NCI-H1417 treated with DMSO at 0.1 percent for 48 hours (cell line): Measurements from ENCODE around the gene PARD3B.

Source experiments
- DNase-seq: peaks from one replicate; lab custom pipeline; 2025; lab: John Stamatoyannopoulos, UW

PARD3B gene

GRCh38 chr2:204754898-204755297 lies 209.6 kb downstream of the PARD3B start:
- no peak for DNase-seq

DNA sequence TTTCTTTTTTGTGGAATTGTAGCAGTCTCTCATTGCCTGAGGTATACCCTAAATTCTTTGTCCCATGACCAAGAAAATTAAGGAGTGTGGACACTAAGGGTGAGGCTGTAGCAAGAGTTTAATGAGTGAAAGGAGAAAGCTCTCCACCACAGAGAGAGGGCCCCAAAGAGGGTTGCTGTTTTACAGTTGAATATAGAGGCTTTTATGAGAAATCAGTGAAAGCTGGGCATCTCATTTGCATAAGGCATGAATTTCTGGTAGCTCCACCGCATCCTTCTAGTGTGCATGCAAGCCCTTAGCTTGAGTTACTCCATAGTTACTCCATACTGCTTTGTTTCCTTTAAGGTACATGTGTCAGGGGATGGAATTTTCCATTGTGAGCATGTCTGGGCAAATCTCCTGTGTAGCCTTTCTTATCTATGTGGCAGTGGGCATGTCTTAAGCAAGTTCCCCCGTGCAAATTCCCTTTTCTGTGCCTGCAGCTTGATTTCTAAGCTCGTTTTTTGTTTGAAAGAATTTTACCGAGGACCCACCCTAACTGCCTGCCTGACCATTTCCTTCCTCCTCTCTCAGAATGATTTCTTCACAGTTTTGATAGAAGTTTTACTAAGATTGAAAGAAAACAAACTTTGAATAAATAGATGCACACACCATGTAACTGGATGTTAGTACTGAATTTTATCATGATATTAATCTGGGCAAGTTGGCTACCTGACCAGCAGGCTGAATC lies 218.9 kb downstream of the PARD3B start:
- DNase-seq: no peak

DNA sequence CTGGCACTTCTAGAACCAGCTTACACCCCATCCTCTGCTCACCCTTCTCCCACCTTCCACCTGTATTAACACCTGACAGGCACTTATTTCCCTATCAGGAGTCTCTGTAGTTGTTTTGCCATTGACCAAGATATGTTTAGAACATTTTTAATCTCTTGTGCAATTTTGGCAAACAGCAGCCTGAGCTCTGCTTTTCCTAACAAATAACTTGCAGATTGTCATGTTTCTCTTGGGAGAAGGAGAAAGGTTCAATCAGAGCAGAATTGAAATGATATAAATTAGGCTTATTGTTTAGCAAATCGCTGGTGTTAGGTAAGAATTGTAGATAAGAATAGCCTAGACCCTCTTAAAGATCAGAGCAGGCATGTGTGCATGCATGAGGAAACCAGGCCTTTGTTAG lies 225.5 kb downstream of the PARD3B start:
- no peak for DNase-seq

DNA sequence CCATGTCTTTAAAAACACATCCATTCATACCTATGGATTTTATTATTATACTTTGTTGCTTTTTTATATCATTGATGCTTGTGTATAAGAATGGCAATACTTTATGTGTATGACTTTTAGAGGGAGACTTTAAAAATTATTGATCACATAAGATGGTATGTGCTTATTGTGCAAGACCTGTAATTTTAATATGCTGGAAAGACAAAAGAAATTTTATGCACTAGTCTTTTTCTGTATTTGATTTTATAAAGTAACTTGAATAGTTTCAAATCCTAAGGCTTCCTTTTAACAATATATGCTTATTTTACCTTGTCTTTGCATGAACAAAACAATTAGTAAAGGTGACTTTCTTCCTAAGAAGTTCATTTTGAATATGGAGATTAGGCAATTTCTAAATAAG lies 226.4 kb downstream of the PARD3B start:
- no peak for DNase-seq

DNA sequence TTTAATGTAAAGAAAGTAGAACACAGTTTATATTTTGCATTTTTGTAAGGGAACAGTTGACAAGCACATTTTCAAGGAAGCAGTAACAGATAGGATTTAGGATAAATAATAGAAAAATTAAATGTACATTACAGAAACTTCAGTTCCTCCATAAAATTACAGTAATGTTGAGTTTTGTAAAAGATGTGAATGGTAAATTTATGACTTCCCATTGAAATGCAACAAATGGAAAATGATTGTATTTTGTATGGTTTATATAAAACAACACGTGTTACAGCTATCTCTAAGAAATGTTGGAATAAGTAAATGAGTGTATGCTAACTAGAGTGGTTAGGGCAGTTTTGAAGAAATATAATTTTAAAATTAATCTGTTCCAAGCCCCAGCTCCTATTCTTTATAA lies 227.3 kb downstream of the PARD3B start:
- DNase-seq: no peak

DNA sequence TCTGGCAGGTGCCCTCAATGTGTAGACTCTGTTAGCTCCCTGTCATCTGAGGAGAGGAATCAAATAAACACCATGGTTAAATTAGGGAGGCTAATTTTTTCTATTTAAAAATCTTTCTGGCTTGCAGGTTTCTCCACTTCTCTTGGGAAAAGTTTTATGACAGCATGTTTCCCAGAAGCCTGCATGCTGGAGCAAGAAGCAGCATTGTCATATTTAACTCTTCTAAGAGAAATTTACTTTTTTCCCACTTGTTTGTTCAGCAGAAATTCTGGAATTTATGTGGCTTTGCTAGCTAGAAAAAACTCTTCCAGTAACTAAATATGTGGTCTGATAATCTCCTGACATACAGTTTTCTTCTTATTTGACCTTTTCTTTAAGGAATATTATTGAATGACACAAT lies 230.5 kb downstream of the PARD3B start:
- no peak for DNase-seq

DNA sequence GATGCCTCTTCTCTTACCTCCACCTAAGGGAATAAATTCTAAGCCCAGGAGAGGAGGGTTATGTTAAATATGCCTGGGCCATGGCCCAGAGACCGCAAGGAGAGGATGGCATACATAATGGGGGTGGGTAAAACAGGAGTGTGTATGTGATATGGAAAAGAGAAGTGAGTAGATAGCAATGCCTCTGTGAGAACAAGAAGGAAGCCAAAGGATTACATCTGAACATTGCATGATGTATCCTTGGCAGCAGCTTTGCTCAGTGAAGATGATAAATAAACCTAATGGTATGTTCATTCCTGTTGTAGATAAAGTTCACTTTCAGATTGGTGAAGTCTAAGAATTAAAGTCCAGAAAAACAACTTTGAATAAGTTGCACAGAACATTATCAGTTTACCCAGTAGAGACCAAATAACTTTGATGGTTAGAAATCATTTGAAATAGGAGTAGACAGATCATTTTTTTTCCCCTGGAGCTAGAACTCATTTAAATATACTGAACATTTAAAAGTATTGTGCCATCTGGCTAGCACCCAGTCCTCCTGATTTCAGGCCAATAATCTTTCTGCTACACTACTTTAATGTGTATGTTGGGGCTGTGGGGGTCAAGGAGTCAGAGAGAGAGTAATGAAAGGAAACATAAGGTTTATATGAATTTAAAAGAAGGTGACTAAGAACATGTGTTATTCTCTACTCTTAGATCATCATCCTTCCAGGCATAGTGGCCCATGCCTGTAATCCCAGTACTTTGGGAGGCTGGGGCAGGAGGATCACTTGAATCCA lies 231.7 kb downstream of the PARD3B start:
- no peak for DNase-seq

GRCh38 chr2:204779771-204780170 lies 234.5 kb downstream of the PARD3B start:
- no peak for DNase-seq

GRCh38 chr2:204781941-204782340 lies 236.7 kb downstream of the PARD3B start:
- DNase-seq: no peak

DNA sequence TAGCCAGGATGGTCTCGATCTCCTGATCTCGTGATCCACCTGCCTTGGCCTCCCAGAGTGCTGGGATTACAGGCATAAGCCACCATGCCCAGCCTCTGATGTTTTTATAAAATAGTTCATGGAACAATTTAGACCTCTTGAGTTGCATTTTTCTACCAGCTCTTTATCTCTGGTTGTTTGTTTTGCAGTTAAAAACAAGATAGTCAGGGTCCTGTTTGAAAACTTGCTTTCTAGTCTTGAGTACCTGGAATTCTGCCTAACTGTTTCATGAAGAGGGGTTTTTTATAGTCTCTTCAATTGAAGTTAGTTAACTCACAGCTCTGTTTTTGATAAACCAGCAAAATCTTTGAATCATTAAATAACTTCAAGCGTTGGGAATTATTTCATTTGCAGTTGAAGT lies 244.8 kb downstream of the PARD3B start:
- no peak for DNase-seq

GRCh38 chr2:204791230-204791629 lies 246.0 kb downstream of the PARD3B start:
- no peak for DNase-seq

DNA sequence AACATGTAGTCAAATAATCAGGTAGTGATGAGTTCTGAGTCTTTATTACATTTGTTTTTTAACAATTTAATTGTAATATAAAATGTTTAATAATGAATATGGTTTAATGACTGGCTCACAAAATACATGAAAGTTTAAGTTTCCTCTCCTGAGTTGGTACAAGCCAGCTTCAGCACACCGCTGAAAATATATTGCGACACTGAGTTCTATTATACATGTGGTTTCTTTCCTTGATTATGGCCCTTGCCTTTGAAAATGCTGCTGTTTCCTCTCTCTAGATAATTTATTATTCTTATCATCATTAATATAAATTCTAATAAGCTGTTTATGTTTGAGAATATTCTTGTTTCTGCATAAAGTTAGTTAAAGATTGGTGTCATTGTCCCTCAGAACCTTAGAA lies 249.3 kb downstream of the PARD3B start:
- DNase-seq: no peak

DNA sequence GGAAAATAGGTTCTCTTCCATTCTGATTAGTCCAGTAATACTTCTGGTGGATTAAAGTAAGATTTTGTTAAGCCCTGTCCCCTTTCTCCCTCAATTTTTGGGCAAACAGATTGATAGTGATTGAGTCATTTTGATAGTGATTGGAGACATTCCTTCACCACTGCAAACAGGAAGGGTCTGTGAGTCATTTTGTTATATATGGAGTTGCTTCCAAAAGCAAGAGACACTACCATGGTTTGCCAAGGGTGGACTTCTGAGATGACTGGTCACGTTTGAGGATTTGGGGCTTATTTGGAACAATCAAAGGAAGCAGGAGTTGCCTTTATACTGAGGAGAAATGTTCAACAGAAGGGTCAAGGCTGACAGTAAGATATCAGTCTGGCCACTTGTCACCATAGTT lies 249.9 kb downstream of the PARD3B start:
- no peak for DNase-seq

- DNase-seq: no peak
These were observed 251.3 kb downstream of the PARD3B start for GRCh38 chr2:204796581-204796980.

- DNase-seq: no peak
These were observed 254.5 kb downstream of the PARD3B start for GRCh38 chr2:204799791-204800190.

DNA sequence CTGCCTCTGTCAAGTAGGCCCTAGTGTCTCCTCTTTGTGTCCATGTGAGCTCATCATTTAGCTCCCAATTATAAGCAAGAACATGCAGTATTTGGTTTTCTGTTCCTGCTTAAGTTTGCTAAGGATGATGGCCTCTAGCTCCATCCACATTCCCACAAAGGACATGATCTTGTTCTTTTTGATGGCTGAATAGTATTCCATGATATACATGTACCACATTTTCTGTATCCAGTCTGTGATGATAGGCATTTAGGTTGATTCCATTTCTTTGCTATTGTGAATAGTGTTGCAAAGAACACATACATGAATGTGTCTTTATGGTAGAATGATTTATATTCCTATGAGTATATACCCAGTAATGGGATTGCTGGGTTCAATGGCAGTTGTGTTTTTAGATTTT lies 263.2 kb downstream of the PARD3B start:
- DNase-seq: no peak

DNA sequence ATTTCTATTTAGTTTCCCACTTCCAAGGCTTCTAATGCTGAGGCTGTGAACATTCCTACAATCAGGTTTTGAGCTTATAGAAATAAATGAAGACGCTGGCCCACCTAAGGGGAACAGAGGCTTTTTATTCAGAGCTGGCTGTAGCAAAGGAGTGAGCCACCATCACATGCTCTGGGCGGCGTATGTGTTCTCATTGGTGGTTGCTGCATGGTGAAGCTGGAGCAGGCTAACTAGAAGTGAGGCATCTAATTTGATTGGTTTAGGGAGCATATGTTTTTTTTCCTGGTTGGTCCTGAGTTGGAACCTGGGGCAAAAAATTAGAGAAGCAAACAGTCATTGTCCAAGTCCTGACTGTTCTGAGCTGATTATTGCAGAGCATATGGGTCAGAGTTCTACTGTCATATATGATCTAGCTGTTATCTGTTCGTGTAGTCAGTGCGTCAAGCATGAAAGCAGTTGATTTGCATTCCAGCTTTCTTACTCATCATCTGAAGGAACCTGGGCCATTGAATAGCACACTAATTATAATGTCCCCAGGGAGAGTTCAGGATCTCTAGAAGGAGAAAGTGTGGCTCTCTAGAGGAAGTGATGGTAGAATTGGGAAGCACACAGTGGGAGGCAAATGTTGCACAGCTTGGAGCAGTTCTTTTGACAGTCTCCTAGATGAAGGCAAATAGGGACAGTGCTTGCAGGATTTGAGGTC lies 279.6 kb downstream of the PARD3B start:
- DNase-seq: no peak

DNA sequence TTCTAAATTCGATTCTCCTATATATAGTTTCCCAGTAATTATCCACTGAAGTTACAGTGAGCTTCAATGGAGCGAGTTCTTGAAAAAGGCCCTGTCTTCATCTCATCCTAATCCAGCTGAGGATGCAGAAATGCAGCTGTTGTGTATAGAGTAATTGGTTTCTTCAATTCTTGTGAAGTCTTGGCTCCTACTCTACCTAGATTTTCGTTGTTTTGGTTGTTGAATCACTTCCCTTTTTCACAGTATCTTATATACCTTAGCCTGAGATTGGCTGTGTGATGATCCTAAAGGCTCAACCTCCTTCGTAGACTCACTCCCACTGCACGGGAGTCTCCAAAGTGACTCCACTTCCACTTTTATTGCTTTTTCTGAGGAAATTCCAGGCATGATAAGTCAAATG lies 280.4 kb downstream of the PARD3B start:
- DNase-seq: no peak

DNA sequence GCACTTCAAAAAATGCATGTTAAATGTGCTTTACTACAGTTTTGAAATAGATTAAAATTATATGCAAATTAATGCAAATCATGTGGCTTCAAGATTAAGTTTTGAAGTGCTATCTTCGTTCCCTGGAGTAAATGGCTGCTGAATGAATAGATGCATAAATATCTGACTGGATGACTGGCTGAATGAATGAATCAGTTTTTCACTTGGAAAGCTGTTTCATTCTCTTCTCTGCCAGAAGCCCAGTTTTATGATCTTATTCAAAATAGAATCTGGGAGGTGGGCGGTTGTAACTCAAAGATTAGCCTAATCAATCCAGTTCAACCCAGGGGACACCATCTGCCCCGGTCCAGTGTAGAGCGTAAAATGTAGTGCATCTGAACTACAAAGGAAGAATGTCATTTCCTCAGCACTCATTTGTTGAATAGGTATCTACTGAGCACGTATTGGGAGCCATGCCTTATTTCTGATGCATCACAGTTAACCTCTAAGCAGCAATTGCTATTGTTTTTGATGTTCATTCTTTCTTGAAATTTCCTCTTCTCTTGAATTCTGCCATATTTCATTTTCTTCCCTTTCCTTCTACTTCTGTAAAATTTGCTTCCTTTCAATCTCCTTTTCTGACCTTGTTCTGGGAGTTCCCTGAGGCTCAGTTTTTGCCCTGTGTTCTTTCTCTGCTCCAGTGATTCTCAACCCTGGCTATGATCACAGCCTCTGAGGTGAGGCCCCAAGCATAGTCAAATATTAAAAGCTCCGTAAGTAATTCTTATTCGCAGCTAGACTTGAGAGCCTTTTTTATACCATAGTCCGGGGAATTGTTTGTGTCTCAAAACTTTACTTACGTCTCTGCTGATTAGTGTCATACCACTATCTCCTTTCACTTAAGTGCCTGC lies 282.7 kb downstream of the PARD3B start:
- DNase-seq: no peak

- DNase-seq: no peak
These were observed 289.6 kb downstream of the PARD3B start for GRCh38 chr2:204834716-204835384.

GRCh38 chr2:204835786-204836185 lies 290.5 kb downstream of the PARD3B start:
- DNase-seq: no peak
